HG03045 (cell line): Measurements from ENCODE around the gene ARHGAP1.

Experiments used
- ATAC-seq: cut with Tn5 transposase; IDR thresholded peaks from one replicate; pipeline ENCODE4 v1.9.1; 2021; ENCODE audit warnings: mild to moderate bottlenecking, moderate library complexity; ENCODE audit not compliant: unreplicated experiment

ARHGAP1 gene

GRCh38 chr11:46695345-46696211 lies 4.8 kb downstream of the ARHGAP1 start:
- ATAC-seq: no peak

GRCh38 chr11:46694607-46695006 lies 5.8 kb downstream of the ARHGAP1 start:
- no peak for ATAC-seq

DNA sequence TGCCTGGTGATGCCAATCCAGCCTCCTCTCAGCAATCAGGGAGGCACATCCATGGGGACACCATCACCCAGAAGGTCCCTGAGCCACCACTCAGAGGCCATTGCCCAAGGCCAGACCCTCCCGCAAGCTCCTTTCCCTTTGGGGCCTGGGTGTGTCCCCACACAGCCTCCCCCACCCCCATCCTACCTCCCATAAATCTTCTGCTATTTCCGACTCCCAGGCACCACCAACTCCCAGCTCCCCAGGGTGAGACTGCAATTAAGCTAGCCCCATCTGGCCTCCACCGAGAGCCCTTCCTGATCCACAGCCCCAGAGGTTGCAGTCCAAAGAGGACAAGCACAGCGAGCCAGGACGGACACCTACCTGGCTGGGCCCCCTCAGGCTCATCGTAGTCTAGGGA lies 6.3 kb downstream of the ARHGAP1 start:
- ATAC-seq: no peak

DNA sequence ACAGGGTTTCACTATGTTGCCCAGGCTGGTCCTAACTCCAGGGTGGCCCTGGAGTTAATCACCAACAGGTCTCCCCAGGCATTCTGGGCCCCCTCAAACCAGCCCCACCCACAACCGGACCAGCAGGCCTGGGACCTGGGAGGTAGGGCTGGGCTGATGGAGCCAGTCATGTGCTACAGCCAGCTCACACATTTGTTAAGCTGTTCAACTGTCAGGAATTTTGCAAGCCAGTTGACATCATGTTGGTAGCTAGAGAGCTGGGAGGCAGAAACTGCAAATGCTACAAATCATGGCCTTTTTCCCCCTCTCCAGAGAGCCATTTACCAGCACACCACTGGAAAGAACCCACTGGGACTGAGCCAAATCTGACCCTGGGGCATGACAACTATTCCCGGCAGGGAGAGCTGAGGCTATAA lies 6.8 kb downstream of the ARHGAP1 start:
- no peak for ATAC-seq

DNA sequence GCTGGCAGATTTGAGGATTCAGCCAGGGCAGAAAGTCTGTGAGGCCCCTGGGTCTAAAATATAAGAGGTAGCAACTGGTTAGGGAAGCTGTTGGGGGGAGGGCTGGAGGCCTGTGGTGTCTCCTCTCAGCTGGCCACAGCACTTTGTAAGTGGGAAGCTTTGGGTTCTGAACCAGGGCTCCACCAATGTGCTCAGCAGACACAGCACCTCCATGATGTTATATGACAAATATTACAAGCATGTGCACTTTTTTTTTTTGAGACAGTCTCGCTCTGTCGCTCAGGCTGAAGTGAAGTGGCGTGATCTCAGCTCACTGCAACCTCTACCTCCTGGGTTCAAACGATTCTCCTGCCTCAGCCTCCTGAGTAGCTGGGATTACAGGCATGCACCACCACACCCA lies 8.0 kb downstream of the ARHGAP1 start:
- no peak for ATAC-seq

DNA sequence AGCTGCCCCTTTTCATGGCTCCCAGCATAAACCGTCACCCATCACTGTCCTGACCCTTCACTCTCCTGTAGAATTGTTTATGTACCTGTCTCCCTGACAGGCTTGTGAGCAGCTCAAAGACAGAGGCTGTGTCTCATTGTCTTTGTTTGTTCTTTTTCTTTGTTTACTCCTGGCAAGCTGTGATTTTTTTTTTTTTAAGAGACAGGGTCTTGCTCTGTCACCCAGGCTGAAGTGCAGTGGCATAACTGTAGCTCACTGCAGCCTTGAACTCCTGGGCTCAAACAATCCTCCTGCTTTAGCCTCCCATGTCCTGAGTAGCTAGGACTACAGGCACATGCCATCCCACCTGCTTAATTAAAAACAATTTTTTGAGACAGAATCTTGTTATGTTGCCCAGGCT lies 9.7 kb downstream of the ARHGAP1 start:
- ATAC-seq: no peak

DNA sequence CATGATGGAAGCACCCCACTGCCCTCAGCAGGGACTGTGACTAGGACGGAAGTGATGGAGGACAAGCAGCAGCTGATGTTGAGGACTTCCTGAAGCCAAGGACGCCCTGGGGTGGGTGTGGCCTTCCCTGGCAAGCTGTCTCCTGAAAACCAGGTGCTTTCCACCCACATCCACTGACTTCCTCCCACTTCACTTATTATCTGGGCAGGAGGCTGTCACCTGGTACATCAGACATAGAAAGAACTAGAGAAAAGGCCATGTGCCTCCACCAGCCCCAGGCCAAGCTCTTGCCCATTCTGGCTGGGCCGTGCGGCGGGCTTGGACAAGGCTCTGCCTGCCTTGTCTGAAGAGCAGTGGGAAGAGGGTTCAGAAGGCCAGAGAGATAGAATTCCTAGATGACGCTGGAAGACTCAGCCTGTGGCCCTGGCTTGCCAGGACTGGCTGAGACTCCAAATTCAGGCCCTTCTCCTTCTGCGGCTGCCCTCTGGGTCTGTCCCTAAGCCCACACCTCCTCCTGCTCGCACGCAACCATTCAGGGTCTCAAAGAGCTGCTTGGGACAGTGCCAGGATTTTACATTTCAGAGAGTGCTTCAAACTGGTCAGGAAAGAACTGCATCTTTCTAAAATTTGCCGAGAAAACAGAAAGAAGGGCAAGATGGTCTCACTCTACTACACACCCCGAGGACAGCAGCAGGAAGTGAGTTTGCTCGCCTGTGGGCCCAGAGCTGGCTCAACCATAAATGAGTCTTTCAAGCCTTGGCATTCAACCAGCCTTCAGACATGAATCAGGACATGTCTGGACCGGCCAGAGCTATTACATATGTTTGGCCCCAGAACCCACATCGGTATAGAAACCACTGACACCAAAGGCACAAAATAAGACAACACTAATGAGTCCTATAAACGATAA lies 13.3 kb downstream of the ARHGAP1 start:
- ATAC-seq: no peak

DNA sequence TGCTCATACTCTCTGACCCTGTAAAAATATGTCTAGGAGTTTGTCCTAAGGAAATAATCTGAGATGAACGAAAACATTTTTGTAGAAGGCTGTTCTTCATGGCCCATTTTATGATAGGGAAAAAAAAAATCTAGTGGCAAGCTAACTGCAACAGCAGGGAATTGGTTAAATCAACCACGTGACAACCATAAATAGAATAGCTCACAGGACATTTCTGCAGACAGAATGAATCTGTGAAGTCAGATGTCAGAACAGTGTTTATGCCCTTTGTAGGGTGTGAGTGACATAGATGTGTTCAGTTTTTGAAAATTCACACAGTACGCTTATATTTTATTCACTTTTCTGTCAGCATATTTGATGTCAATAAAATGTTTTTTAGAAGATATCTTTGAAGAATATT lies 16.1 kb downstream of the ARHGAP1 start:
- no peak for ATAC-seq

DNA sequence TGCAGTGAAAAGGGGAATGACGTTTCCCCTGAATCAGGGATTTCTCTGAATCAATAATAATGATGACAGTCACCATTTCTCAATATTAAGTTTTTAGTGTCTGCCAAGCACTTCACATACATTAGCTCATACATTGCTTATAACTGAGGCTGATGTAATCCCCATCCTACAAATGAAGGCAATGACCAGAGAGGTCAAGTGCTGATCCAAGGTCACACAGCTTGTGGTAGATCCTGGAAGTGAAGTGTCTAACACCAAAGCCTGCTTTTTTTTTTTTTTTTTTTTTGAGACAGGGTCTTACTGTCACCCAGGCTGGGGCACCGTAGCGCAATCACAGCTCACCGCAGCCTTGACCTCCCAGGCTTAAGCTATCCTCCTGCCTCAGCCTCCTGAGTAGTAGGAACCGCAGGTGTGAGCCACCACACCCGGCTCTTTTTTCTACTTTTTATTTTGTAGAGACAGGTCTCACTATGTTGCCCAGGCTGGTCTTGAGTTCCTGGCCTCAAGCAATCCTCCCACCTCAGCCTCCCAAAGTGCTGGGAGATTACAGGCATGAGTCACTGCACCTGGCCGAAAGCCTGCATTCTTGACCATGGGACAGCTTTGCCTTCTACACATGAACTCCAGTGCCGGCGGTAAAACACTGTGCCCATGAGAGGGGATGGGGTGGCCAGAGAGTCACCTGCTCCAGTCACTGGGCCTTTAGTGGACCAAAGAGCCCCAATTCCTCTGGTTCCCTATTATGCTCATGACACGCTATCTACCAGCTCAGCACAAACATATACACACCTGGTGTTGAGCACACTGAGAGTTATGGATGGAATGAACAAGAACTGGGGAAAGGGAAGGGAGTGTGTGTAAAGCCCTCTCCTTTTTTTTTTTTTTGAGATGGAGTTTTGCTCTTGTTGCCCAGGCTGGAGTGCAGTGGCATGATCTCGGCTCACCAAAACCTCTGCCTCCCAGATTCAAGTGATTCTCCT lies 17.4 kb downstream of the ARHGAP1 start:
- ATAC-seq: no peak

GRCh38 chr11:46681814-46682213 lies 18.6 kb downstream of the ARHGAP1 start:
- no peak for ATAC-seq

- ATAC-seq: no peak
Observed at GRCh38 chr11:46680815-46681214, 19.6 kb downstream of the ARHGAP1 start.

DNA sequence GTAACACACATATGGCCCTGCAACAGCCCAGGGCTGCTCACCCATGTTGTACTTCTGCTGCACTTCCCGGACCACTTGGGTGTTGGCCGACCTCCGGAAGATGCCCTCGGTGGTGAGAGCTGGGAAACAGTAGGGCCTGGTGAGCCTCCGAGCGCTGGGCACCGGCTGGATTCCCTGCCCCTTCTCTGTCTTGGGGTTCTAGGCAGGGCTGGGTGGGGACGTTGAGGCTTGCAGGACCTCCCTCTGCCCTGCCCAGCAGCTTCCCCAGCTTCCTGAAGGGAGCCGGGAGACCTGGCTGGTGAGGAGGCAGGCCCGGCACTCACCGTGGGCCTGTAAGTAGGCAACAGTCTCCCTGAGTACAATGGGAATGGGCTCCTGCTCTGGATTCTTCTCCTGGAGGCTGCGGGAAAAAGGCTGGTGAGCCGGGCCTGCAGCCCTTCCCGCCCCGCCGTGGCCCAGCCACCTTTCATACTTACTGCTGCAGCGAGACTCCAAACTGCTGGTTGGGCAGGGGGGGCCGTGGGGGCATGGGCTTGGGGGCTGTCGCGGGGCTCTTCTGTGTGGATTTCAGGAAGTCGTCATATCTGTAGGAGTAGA lies 20.2 kb downstream of the ARHGAP1 start:
- no peak for ATAC-seq

- no peak for ATAC-seq
Observed at GRCh38 chr11:46679241-46680163, 20.9 kb downstream of the ARHGAP1 start.

DNA sequence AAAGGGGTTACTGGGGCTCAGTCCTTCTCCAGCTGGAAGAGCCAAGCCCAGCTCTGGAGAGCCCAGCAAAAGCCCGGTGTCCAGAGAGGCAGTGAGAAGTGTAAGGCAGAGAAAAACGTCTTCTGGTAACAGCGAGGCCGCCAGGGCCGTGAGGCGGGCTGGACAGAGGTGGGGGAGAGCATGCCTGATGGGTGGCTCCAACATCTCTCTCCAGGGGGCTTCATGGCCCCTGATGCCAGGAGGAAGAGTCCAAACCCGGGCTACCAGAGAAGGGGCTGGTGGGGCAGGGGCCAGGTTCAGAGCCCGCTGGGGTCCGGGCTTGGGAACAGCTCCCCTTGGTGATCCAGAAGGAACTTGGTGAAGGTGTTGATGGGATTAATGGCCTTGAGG lies 21.7 kb downstream of the ARHGAP1 start:
- no peak for ATAC-seq

DNA sequence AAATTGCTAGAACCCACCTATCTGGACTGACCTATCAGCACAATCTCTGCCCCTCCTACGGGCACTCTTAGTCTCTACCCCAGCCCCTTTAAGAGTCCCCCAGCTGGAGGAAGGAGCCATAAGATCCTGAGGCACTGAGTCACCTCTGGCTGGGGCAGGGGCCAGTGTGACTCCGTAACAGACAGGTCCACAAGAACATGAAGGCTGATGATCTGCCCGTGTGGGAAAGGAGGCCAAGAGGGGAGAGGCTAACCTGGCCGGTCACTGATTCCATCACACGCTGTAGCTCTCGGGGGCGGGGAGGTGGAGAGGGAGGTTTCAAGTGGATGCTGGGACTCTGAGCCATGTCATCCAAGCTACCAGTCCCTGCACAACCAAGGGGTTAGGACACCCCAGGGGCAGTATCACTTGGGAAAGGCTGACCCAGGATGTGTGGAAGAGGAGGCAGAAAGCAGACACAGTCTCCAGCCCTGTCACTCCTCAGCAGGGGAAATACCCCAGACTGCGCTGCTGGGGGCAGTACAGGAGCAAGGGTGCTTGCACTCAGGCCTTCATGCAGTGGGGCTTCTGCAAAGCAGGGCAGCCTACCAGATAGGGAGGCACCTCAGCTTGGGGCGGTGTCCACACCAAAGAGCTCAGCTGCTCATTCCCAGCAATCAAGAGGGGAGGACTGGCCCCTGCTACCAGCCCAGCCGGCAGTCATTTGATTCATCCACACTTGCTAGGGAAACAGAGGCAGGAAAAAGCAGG lies 22.3 kb downstream of the ARHGAP1 start:
- no peak for ATAC-seq

GRCh38 chr11:46677169-46677568 lies 23.2 kb downstream of the ARHGAP1 start:
- ATAC-seq: no peak

DNA sequence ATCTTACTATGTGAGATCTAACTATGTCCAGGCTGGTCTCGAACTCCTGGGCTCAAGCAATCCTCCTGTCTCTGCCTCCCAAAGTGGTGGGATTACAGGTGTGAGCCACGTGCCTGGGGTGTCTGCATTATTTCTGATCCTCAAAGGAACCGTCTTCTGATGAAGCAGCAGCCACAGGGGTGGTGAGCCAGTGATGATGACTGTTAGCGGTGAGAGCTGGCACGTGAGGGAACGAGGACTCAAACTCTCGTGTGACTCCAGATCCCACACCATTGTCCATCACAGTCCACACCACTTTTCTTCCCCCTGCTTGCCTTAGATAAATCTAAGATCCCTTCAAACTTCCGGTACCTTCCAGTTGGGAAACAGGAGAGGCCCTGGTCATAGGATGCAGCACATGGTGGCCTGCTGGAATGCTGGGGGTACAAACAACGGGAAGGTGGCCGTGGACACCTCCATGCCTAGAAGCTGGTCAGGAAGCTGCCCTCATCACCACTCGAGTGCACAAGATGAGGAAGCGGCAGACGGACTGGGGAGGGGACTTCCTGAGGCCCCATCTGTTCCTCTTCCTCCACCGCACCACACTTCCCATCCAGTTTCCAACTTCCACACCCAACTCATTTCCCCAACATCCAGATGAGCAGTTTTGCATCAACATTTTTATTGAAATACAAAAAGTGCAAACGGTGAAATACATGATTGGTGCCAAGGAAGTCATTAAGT lies 23.8 kb downstream of the ARHGAP1 start:
- ATAC-seq: no peak

GRCh38 chr11:46675949-46676348 lies 24.5 kb downstream of the ARHGAP1 start:
- ATAC-seq: no peak
